ENCODE data around the gene RERGL. TPM values are rescaled to one million over a fixed set of nuclear protein-coding genes. Genes with fewer than 3 reads are reported as not detected.

RERGL gene
- total RNA-seq, 1 donor, result not detected

DNA sequence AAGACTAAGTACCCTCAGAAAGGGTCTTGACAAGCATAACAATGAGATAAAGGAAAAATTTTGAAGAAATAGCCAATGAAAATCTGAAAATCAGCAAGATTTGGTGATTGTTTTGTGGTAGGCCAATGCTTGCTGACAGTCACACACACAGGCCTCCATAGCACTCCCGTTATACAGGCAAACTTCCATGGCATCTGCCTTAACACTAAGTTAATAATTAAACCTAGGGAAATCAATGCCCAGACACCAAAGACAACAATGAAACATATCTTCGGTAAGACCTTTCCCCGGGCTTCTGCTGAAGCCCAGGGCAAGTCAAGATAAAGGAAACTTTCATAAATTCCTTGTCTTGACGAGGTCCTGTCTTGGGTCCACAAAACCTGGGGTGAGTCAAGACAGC lies 18.6 kb upstream of the RERGL start:
- no peak for DNase-seq (ENCODE audit: low read depth)
- H3K4me3 ChIP-seq (ENCODE audit: low read depth, low read length), result no peak overlapping the region
- TF ChIP-seq, protein P1, sequence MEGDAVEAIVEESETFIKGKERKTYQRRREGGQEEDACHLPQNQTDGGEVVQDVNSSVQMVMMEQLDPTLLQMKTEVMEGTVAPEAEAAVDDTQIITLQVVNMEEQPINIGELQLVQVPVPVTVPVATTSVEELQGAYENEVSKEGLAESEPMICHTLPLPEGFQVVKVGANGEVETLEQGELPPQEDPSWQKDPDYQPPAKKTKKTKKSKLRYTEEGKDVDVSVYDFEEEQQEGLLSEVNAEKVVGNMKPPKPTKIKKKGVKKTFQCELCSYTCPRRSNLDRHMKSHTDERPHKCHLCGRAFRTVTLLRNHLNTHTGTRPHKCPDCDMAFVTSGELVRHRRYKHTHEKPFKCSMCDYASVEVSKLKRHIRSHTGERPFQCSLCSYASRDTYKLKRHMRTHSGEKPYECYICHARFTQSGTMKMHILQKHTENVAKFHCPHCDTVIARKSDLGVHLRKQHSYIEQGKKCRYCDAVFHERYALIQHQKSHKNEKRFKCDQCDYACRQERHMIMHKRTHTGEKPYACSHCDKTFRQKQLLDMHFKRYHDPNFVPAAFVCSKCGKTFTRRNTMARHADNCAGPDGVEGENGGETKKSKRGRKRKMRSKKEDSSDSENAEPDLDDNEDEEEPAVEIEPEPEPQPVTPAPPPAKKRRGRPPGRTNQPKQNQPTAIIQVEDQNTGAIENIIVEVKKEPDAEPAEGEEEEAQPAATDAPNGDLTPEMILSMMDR (IDR thresholded peaks at IDR 0.05; ENCODE audit: insufficient read depth, low read depth, low read length), result no peak

DNA sequence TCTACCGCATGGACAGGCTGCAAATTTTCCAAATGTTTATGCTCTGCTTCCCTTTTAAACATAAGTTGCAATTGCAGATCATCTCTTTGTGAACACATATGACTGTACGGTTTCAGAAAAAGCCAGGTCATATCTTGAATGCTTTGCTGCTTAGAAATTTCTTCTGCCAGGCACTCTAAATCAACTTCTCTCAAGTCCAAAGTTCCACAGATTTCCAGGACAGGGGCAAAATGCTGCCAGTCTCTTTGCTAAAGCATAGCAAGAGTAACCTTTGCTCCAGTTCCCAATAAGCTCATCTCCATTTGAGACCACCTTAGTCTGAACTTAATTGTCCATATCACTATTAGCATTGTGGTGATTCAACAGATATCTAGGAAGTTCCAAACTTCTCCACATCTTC lies 13.6 kb upstream of the RERGL start:
- TF ChIP-seq, protein P1 (IDR thresholded peaks at IDR 0.05; ENCODE audit: insufficient read depth, low read depth, low read length), result no peak
- DNase-seq (ENCODE audit: low read depth), result no peak
- no peak overlapping the region for H3K4me3 ChIP-seq (ENCODE audit: low read depth, low read length)

DNA sequence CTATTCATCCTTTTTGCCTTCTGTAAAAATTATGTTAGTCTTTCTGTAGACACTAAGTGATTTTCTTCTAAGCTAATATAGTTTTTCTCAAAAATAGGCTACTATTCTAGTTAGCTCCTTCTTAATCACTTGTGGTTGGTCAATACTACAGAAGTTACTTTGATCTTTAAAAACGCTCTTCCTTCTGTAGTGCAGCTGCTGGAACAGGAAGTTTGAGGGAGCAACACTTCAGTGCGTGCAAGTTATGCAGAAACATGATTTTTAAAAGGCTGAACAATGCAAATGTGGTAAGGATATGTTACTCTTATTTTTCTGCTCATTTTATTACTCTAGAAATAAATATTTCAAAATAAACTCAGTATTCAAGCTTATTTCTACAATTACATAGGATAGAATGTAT lies 11.1 kb upstream of the RERGL start:
- H3K4me3 ChIP-seq (ENCODE audit: low read depth, low read length), result no peak overlapping the region
- TF ChIP-seq, protein P1 (IDR thresholded peaks at IDR 0.05; ENCODE audit: insufficient read depth, low read depth, low read length), result no peak

DNA sequence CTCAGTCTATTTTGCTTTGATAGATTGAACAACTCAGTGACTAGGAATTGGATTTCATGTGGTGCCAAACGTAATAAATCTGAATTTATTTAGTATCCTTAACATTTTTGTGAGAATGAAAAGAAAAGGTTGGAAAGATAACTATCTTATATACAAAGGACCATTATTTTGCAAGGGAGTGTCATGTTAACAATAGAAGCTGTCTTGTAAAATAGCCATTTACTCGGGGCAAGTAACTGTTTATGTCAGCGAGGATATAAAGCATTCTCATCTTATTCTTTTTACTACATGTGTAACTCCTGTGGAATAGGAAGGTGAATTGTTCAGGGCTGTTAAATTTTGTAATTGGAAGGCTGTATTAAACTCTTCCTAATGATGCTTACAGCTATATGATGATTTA lies 5.9 kb downstream of the RERGL start:
- no peak overlapping the region for H3K4me3 ChIP-seq (ENCODE audit: low read depth, low read length)
- no peak for DNase-seq (ENCODE audit: low read depth)
- TF ChIP-seq, protein P1 (IDR thresholded peaks at IDR 0.05; ENCODE audit: insufficient read depth, low read depth, low read length), result no peak

More for the DNA sequence above, 11.1 kb upstream of the RERGL start:
- no peak for DNase-seq (ENCODE audit: low read depth)

DNA sequence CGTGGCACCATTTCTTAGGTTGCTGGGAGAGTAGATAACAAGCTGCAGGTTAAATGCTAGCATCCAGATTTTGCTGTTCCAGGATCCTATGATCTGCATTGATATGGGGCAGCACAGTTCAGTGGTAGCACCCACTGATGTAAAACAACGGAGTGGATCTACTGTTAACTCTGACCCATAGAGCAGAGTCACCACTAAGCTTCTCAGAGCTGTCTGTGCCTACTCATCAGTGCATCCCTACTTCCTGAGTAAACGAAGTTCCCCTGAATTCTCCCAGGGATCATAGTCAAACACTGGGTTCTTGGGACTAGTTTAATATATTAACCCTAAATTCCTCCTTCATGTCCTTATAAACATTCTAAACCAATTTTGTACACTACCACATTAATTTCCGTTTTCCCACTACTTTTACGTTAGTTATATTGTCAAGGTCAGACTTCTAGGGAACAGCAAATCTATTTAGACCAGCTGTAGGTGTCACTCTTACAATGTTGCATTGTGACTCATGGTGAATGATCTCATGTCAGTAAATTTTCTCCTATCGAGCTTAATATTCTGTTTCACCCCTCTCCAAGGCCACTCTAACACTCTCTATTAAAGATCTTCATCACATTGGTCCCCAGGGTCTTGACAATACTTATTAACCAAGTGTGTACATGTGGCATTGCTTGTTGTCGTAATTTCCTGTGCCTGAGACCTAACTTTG lies 10.3 kb downstream of the RERGL start:
- H3K4me3 ChIP-seq (ENCODE audit: low read depth, low read length), result no peak overlapping the region
- TF ChIP-seq, protein P1 (IDR thresholded peaks at IDR 0.05; ENCODE audit: insufficient read depth, low read depth, low read length), result no peak
- DNase-seq (ENCODE audit: low read depth), result no peak

DNA sequence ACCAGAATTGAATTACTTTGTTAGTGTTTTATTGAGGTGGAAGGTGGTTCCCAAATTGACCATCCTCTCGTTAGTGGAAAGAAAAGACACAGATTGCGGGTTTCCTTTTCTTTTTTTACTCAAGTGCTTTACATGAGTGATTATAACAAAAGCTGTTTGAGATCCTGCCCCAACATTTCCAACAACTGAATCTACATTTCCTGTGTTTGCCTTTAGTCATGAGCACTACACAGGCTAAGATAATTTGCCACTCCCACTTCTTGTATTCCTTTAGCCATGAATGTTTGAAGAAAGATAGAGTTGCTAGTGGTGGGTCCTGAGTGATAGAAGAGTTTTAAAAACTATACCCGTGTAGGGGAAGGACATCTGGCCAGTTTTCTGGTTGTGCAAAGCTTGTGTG lies 16.0 kb downstream of the RERGL start:
- no peak overlapping the region for H3K4me3 ChIP-seq (ENCODE audit: low read depth, low read length)
- DNase-seq (ENCODE audit: low read depth), result no peak
- TF ChIP-seq, protein P1 (IDR thresholded peaks at IDR 0.05; ENCODE audit: insufficient read depth, low read depth, low read length), result no peak

DNA sequence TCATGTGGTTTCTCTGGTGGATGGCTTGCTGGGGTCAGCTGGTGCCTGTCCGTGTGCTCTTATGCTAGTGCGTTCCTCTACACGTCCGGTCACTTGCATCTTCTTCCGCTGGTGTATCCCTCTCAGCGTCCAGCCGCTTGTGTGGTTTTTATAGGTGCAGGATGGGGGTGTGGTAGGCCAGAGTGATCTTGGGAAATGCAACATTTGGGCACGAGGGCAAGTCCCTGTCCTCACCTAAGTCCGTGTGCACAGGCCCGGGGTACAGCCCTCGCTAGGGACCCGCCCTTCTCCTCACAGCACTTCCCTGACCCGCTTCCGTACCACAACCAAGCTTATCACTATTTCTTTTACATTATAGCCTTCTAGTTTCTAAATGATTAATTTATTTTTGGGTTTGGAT lies 17.3 kb downstream of the RERGL start:
- H3K4me3 ChIP-seq (ENCODE audit: low read depth, low read length), result no peak overlapping the region
- TF ChIP-seq, protein P1 (IDR thresholded peaks at IDR 0.05; ENCODE audit: insufficient read depth, low read depth, low read length), result no peak
- DNase-seq (ENCODE audit: low read depth), result no peak

All from fibroblast of villous mesenchyme (primary cell).